ENCODE measurements around the gene MAPKAPK3.

Gene MAPKAPK3

GRCh38 chr3:50617096-50617791 is at the start of gene MAPKAPK3:
Gene MAPKAPK3, plus strand, starts transcription at chr3:50617151. Its CDS starts 415 bp downstream, at chr3:50617566.
- TF ChIP-seq CTCF (conservative IDR thresholded peaks at IDR 0.05; ENCODE audit: control insufficient read depth, insufficient read depth, low read depth, low read length) = no peak
- peak within 1 kb of the TSS; percentile 75 for H3K4me3 ChIP-seq (ENCODE audit: control insufficient read depth, low read depth, low read length)
- no peak for DNase-seq (ENCODE audit: low read depth)

- TF ChIP-seq CTCF (conservative IDR thresholded peaks at IDR 0.05; ENCODE audit: control insufficient read depth, insufficient read depth, low read depth, low read length) = no peak
- peak within 1 kb of the TSS; percentile 99 for H3K4me3 ChIP-seq (ENCODE audit: control insufficient read depth, low read depth, low read length)
- DNase-seq (ENCODE audit: low read depth) = peak; percentile 87
Measured at GRCh38 chr3:50567386-50568167, 49.4 kb upstream of the MAPKAPK3 start, which contains the start of gene C3orf18. Gene C3orf18, minus strand, starts transcription at chr3:50567747. Its CDS starts 2,048 bp downstream, at chr3:50565699.

GRCh38 chr3:50568947-50569749 is 47.8 kb upstream of the MAPKAPK3 start, which contains the start of gene HEMK1:
Gene HEMK1, plus strand, starts transcription at chr3:50569522. Its CDS starts 1,583 bp downstream, at chr3:50571105.
- no peak for TF ChIP-seq CTCF (conservative IDR thresholded peaks at IDR 0.05; ENCODE audit: control insufficient read depth, insufficient read depth, low read depth, low read length)
- DNase-seq (ENCODE audit: low read depth) = peak; percentile 93
- peak within 1 kb of the TSS; percentile 99 for H3K4me3 ChIP-seq (ENCODE audit: control insufficient read depth, low read depth, low read length)

- no peak for TF ChIP-seq CTCF (conservative IDR thresholded peaks at IDR 0.05; ENCODE audit: control insufficient read depth, insufficient read depth, low read depth, low read length)
- no peak for DNase-seq (ENCODE audit: low read depth)
- no peak overlapping the region for H3K4me3 ChIP-seq (ENCODE audit: control insufficient read depth, low read depth, low read length)
Measured at GRCh38 chr3:50570508-50571279, 46.3 kb upstream of the MAPKAPK3 start.

- TF ChIP-seq CTCF (conservative IDR thresholded peaks at IDR 0.05; ENCODE audit: control insufficient read depth, insufficient read depth, low read depth, low read length) = no peak
- DNase-seq (ENCODE audit: low read depth) = no peak
- no peak overlapping the region for H3K4me3 ChIP-seq (ENCODE audit: control insufficient read depth, low read depth, low read length)
Measured at GRCh38 chr3:50571486-50571885, 45.5 kb upstream of the MAPKAPK3 start.

- TF ChIP-seq CTCF (conservative IDR thresholded peaks at IDR 0.05; ENCODE audit: control insufficient read depth, insufficient read depth, low read depth, low read length) = peak; percentile 92
- peak; percentile 68 for DNase-seq (ENCODE audit: low read depth)
- H3K4me3 ChIP-seq (ENCODE audit: control insufficient read depth, low read depth, low read length) = no peak overlapping the region
Measured at GRCh38 chr3:50572158-50572557, 44.8 kb upstream of the MAPKAPK3 start.
